Peyer's patch (tissue), 4 donors: ENCODE results near the gene RAD9B. TPM values are rescaled to one million over a fixed set of nuclear protein-coding genes. Genes with fewer than 3 reads are reported as not detected.

Source experiments
- DNase-seq, 3 donors: peaks; one replicate each; pipeline ENCODE4 v3.0.0-alpha.2; 2017 to 2019
- H3K27ac ChIP-seq, 4 donors: fragments of 200-600 bp; sonication (generic); one replicate each; pipeline ENCODE4 v1.5.1; 2016 to 2019
- H3K27me3 ChIP-seq, 2 donors: fragments of 200-600 bp; sonication (generic); one replicate each; pipeline ENCODE4 v1.5.1; 2019
- H3K36me3 ChIP-seq, 3 donors: fragments of 200-600 bp; sonication (generic); one replicate each; pipeline ENCODE4 v1.5.1; 2016 to 2019
- H3K4me1 ChIP-seq, 4 donors: fragments of 200-600 bp; sonication (generic); one replicate each; pipeline ENCODE4 v1.5.1; 2016 to 2019
- H3K4me3 ChIP-seq, 4 donors: fragments of 200-600 bp; sonication (generic); 1 replicate in 3 of 4; 2 replicates in 1 of 4; pipeline ENCODE4 v1.5.1; 2016 to 2019; ENCODE audit warnings: mild to moderate bottlenecking in 1 of 4
- H3K9me3 ChIP-seq, 4 donors: fragments of 200-600 bp; sonication (generic); one replicate each; pipeline ENCODE4 v1.5.1; 2016 to 2019; ENCODE audit warnings: mild to moderate bottlenecking in 1 of 4
- CTCF ChIP-seq, 6 experiments: fragments of 450-650 bp in 4 of 6; fragments of 200-600 bp in 2 of 6; sonication (generic) in 1 of 6; IDR thresholded peaks; one replicate each; pipeline ENCODE4 v1.5.1; 2017 to 2019; ENCODE audit warnings: antibody characterized with exemption in 6 of 6, mild to moderate bottlenecking in 3 of 6, moderate library complexity in 1 of 6
- POLR2A ChIP-seq, 2 donors: fragments of 450-650 bp; IDR thresholded peaks; one replicate each; pipeline ENCODE4 v1.5.1; 2017; ENCODE audit warnings: antibody characterized with exemption in 2 of 2, mild to moderate bottlenecking in 2 of 2, moderate library complexity in 2 of 2
- total RNA-seq, 4 donors: library from RNA; depleted of rRNA; stranded (reverse); fragments of >200 nt; gene quantifications; one replicate each; pipeline ENCODE4 v1.1.0, GENCODE V29; 2016

The RAD9B gene
- total RNA-seq, 4 donors from 2014 or later: 0.40 to 0.83 TPM; not detected in 2

- TF ChIP-seq CTCF (IDR thresholded peaks at IDR 0.05): no peak
- Histone ChIP-seq H3K4me1 (peaks cover 0 to 31% (median 0%) of the 10 kb centered on the region in 4 donors), H3K27me3 (no peaks in the 10 kb centered on the region), H3K4me3 (no peak overlapping the region), H3K36me3 (peaks cover 0 to 41% (median 0%) of the 10 kb centered on the region in 3 donors), H3K9me3 (no peaks in the 10 kb centered on the region), H3K27ac (peak overlapping the region in 3 of 4 donors; percentile 19 to 62 (median 55))
- DNase-seq: no peak
Observed at GRCh38 chr12:110536834-110537604, 34.9 kb downstream of the RAD9B start.

- no peaks in the 10 kb centered on the region for H3K27me3 ChIP-seq
- no peaks in the 10 kb centered on the region for H3K9me3 ChIP-seq
- no peak overlapping the region for H3K4me3 ChIP-seq
- peak in 2 of 3 donors; percentile 54 to 58 for DNase-seq
- peak overlapping the region in 3 of 4 donors; percentile 19 to 62 (median 55) for H3K27ac ChIP-seq
- H3K36me3 ChIP-seq: peaks cover 0 to 41% (median 0%) of the 10 kb centered on the region in 3 donors
- peaks cover 0 to 29% (median 0%) of the 10 kb centered on the region in 4 donors for H3K4me1 ChIP-seq
- TF ChIP-seq CTCF (IDR thresholded peaks at IDR 0.05): no peak
- TF ChIP-seq POLR2A (IDR thresholded peaks at IDR 0.05): no peak
Observed at GRCh38 chr12:110537605-110538409, 35.7 kb downstream of the RAD9B start.

- Histone ChIP-seq H3K27ac (peak overlapping the region in 3 of 4 donors; percentile 19 to 62 (median 55)), H3K9me3 (no peaks in the 10 kb centered on the region), H3K36me3 (peaks cover 0 to 41% (median 0%) of the 10 kb centered on the region in 3 donors), H3K4me3 (no peak overlapping the region), H3K27me3 (no peaks in the 10 kb centered on the region), H3K4me1 (peaks cover 0 to 31% (median 4%) of the 10 kb centered on the region in 4 donors)
- DNase-seq: peak in 1 of 3 donors; percentile 54
- TF ChIP-seq CTCF (IDR thresholded peaks at IDR 0.05): peak in 1 of 6 experiments; percentile 8
- no peak for TF ChIP-seq POLR2A (IDR thresholded peaks at IDR 0.05)
Observed at GRCh38 chr12:110538869-110539622, 36.9 kb downstream of the RAD9B start.

GRCh38 chr12:110540048-110540447 lies 37.9 kb downstream of the RAD9B start:
- no peak for DNase-seq
- TF ChIP-seq POLR2A (IDR thresholded peaks at IDR 0.05): no peak
- TF ChIP-seq CTCF (IDR thresholded peaks at IDR 0.05): no peak

More at GRCh38 chr12:110540048-110540447, 37.9 kb downstream of the RAD9B start:
- H3K4me1 ChIP-seq: peaks cover 0 to 37% (median 5%) of the 10 kb centered on the region in 4 donors
- H3K27me3 ChIP-seq: no peaks in the 10 kb centered on the region
- H3K36me3 ChIP-seq: peaks cover 0 to 41% (median 0%) of the 10 kb centered on the region in 3 donors
- H3K27ac ChIP-seq: no peak overlapping the region
- H3K9me3 ChIP-seq: no peaks in the 10 kb centered on the region
- no peak overlapping the region for H3K4me3 ChIP-seq
